ENCODE measurements around the gene TPRX1. TPM values are rescaled to one million over a fixed set of nuclear protein-coding genes. Genes with fewer than 3 reads are reported as not detected.
"Not testable (repeated sequence)": the region's sequence is repeated elsewhere in the genome, so short reads cannot be mapped to it uniquely, and the experiment has no call there.

The TPRX1 gene
- total and polyA plus RNA-seq, 2 experiments from 2014 or later = not detected

DNA sequence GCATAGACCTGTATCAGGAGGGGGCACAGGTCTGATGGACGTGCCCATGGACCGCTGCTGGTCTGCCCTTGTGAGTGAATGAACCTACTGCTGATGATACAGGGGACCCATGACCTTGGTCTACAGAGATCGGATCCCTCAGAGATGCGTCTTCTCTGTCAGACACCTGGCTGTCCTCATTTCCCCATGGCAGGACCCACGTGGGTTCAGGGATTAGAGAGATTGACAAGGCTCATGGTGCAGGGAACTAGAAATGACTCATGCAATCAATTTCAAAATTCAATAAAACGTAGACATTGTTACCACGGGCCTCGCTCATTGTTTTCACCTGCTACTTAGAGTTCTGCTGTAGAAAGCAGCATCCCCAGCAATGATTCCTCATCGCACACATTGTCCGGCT is 962 bp upstream of the TPRX1 start:
- DNase-seq (ENCODE audit: low read depth in 1 of 2, low spot score in 1 of 2) = no peak
- Histone ChIP-seq H3K4me1 (ENCODE audit: low read depth) (no peaks in the 10 kb centered on the region), H3K4me3 (no peak overlapping the region), H3K27ac (no peak overlapping the region), H3K9me3 (ENCODE audit: low read depth) (no peaks in the 10 kb centered on the region), H3K27me3 (no peaks in the 10 kb centered on the region), H3K36me3 (no peaks in the 10 kb centered on the region)
- no peak for TF ChIP-seq CTCF (IDR thresholded peaks at IDR 0.05; ENCODE audit: low read depth, low read length)

DNA sequence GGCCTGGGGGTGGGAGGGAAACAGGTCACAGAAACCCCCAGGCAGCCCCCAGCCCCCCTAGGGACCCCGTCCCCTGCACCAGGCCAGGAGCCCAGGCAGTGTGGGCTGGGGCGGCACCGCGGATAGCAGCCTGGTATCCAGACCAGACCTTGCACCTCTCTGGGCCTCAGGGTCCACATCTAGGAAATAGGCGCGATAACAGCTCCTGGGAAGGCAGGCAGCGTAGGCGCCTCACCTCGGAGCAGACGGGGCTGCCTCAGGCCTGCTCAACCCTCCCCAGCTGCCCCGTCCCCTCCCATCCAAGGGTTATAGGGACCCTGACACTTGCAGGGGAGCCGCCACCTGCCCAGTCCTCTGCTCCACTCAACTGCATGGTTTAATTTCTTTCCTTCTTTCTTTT is 680 bp downstream of the TPRX1 start:
- DNase-seq (ENCODE audit: low read depth in 1 of 2, low spot score in 1 of 2); H3K27ac ChIP-seq; H3K36me3 ChIP-seq; H3K9me3 ChIP-seq (ENCODE audit: low read depth); H3K4me3 ChIP-seq; H3K27me3 ChIP-seq; H3K4me1 ChIP-seq (ENCODE audit: low read depth): not testable (repeated sequence)

DNA sequence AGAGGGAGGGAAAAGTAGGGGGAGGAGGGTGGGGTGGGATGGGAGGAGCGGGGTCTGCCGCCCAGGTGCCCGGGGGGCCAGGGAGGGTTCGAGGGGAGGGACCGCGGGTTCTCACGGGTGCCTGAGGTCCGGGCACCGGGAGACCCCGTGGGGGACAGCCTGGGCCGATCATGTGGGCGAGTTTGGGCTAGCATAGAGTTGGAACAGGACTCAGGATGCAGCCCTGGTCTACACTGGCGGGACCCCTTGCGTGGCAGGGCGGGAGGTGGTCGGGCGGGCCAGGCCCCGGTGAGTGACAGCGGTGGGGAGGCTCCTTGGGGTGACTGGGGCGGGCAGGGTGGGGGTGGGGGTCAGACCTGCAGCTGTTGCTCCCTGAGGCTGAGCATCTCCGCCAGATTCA is 1.2 kb downstream of the TPRX1 start:
- not testable (repeated sequence) for H3K4me3 ChIP-seq

GRCh38 chr19:47802521-47803043 is 1.8 kb downstream of the TPRX1 start:
- H3K4me1 ChIP-seq (ENCODE audit: low read depth) = no peaks in the 10 kb centered on the region
- H3K36me3 ChIP-seq = no peaks in the 10 kb centered on the region
- no peak for DNase-seq (ENCODE audit: low read depth in 1 of 2, low spot score in 1 of 2)
- no peak overlapping the region for H3K4me3 ChIP-seq
- no peaks in the 10 kb centered on the region for H3K9me3 ChIP-seq (ENCODE audit: low read depth)
- no peaks in the 10 kb centered on the region for H3K27me3 ChIP-seq
- TF ChIP-seq CTCF (IDR thresholded peaks at IDR 0.05; ENCODE audit: low read depth, low read length) = no peak
- no peak overlapping the region for H3K27ac ChIP-seq

More for the DNA sequence above, 1.2 kb downstream of the TPRX1 start:
- DNase-seq (ENCODE audit: low read depth in 1 of 2, low spot score in 1 of 2); H3K9me3 ChIP-seq (ENCODE audit: low read depth); H3K4me1 ChIP-seq (ENCODE audit: low read depth); H3K36me3 ChIP-seq; H3K27me3 ChIP-seq; H3K27ac ChIP-seq: not testable (repeated sequence)

- Histone ChIP-seq H3K4me3 (no peak overlapping the region), H3K27me3 (no peaks in the 10 kb centered on the region), H3K36me3 (no peaks in the 10 kb centered on the region), H3K9me3 (ENCODE audit: low read depth) (no peaks in the 10 kb centered on the region), H3K4me1 (ENCODE audit: low read depth) (no peaks in the 10 kb centered on the region), H3K27ac (no peak overlapping the region)
- TF ChIP-seq CTCF (IDR thresholded peaks at IDR 0.05; ENCODE audit: low read depth, low read length) = no peak
- no peak for DNase-seq (ENCODE audit: low read depth in 1 of 2, low spot score in 1 of 2)
Measured at GRCh38 chr19:47801270-47801669, 3.1 kb downstream of the TPRX1 start.

GRCh38 chr19:47798904-47799266 is 5.5 kb downstream of the TPRX1 start:
- Histone ChIP-seq H3K4me1 (ENCODE audit: low read depth) (no peaks in the 10 kb centered on the region), H3K27me3 (no peaks in the 10 kb centered on the region), H3K36me3 (no peaks in the 10 kb centered on the region), H3K4me3 (no peak overlapping the region), H3K9me3 (ENCODE audit: low read depth) (no peaks in the 10 kb centered on the region), H3K27ac (no peak overlapping the region)
- DNase-seq (ENCODE audit: low read depth in 1 of 2, low spot score in 1 of 2) = no peak
- no peak for TF ChIP-seq CTCF (IDR thresholded peaks at IDR 0.05; ENCODE audit: low read depth, low read length)
